AG08396 (cell line): ENCODE measurements around the gene RHBDL1.

Source experiments
- DNase-seq: peaks from one replicate; pipeline ENCODE4 v3.0.0; 2012; ENCODE audit warnings: low spot score, mixed read lengths

The RHBDL1 gene

DNA sequence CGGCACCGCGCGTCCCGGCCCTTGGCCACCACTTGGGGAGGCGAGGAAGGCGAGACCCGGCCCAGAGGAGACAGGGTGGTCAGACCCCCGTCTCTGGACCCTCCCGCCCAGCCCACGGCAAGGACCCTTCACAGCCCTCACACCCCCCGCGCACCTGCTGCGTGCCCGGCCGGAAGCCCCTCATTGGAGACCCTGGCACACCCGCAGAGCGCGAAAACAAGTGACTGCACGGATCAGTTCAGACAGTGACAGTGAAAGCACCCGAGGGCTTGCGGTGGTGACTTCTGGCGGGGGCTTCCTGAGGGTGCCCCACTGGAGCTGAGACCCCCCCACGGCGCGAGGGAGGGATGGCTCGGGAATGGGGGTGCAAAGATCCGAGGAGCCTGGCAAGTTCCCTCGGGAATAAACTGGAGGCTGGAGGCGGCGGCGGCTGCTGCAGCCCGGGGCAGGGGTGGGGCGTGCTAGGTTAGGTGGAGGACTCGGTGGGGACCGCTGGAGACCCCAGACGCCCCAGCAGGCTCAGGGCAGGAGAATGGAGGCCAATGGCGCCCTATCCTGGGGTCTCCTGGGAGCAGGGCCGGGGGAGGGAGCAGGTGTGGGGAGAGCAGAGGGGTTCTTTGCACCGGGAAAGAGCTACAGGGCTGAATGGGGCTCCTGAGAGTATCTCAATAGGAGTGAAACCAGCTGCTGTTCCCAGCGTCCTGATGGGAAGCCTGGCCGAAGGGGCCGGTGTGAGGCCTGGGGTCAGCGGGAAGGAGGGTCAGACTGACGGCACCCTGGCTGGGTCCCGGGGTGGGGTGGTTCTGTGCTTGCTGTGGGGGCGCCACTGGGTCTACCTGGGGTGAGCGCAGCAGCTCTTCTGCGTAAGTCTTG lies 31.0 kb downstream of the RHBDL1 start:
- no peak for DNase-seq

DNA sequence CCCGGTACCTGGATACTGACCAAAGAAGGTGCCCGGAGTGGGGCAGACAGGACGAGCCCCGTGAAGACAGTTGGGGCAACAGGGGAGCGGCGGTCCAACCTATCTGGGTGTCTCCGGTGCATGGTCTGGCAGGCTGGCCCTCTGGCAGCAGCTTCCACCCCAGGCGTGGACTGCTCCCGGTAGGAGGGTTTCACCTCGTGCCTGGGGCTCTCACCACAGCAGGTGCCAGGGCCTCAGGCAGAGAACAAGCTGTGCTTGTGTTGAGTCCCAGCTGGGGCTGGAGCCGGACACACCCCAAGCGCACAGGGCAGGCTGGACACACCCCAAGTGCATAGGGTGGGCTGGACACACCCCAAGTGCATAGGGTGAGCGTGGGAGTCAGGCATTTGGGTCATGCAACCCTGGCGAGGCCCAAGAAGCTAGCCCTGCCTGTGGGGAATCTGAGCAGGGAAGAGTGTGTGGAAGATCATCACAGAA lies 31.6 kb downstream of the RHBDL1 start:
- DNase-seq = no peak

DNA sequence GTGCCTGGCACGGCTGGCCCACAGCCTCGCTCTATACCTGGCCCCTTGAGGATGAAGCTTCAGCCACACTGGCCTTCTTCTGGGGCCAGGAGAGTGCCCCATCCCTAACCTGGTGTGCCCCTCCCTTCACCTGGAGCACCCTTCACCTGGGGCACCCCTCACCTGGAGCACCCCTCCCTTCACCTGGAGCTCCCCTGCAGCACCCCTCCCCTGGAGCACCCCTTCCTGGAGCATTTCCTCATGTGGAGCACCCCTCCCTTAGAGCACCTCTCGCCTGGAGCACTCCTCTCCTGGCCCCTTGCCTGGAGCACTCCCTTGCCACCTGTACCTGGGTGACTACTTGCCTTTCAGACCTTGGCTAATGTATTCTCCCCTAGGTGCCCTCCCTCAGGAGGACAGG lies 32.5 kb downstream of the RHBDL1 start:
- DNase-seq = no peak

DNA sequence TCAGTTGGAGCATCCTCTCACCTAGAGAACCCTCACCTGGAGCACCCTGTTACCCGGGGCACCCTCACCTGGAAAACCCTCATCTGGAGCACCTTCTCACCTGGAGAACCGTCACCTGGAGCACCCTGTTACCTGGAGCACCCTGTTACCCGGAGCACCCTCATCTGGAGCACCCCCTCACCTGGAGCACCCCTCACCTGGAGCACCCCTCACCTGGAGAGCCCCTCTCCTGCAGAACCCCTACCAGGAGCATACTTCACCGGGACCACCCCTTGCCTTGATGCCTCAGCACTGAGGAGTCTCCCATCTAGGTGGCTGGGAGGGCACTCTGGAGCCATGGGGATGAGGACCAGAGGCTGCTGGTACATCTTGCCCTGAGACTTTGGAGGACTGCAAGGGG lies 33.5 kb downstream of the RHBDL1 start:
- DNase-seq = no peak

DNA sequence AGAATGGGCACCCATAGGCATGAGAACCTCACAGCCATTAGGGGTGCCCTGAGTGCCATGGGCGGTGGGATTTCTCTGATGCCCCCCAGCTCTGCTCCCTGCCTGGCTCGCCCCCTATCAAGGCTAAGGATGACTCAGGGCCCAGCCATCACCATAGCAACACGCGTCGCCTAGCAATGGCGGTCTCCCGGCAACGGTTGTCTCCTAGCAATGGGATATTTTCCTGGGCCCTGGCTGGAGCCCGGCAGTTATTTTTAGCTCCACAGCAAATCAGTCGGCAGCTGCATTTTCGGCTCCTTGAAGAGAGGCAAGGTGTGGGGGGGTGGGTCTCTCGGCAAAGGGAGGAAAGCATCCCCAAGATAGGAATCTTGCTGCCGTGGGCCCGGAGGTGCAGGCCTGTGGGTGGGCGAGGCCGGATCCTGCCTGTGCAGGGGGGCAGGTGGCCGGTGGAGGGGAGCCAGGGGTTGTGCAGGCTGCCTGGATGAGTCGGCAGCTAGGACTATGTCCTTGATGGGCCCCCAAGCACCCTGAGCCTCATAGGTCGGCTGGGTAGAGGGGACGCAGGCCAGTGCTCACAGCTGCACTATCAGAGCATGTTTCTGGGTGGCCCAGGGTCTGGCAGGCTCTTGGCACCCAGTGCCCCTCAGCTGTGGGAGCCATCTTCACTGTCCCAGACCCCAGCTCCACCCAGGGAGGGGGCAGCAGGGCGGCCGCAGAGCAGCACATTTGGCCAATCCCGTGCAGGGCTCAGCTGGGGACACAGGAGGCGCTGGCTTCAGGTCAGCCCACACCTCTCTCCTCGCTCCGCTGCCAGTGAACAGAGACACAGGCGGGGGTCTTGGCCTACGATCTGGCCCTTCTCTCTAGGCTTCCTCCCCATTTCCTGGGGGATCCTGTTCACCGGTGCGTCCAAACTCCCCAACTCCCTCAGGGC lies 34.4 kb downstream of the RHBDL1 start:
- peak; percentile 98 for DNase-seq

DNA sequence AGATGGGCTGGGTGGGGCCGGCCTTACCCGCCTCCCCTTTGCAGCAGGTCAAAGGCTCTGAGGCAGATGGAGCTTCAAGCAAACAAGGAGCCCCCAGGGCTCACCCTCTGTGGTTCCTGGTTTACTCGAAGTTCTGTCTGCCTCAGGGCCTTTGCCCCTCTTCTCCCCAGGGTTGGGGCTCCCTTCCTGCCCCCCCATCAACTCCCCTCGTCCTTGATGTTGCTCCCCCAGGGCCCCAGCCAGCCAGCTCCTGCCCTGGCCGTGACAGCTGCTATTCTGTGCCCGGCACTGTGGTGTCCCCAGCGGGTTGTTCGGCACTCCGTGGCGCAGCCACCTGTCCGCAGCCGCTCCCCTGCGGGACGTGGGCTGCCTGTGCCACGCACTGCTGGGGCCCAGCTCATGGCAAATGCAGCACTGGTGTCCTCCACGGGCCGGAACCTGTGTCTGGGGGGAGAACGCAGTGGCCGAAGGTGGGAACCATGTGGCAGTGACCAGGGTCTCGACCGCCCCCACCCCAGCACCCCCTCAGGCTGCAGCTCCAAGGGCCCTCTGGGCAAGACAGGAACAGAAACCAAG lies 35.1 kb downstream of the RHBDL1 start:
- no peak for DNase-seq

DNA sequence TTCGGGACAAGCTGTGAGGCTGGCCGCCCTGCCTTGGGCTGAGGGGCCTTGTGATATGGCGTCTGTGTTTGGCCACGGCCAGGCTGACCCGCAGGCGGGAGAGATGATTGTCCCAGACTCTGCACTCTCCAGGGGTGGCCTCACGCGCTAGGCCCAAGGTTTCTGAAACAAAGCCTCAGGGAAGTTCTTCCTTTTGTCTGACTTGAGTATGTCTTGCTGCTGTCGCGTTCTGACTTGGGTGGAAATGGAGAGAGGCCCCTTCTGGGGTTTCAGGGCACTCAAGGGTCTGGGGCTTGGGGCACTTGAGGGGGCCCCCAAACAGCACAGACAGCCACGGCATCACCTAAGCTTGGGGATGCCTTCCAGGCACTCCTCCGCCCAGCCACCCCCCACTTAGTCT lies 35.6 kb downstream of the RHBDL1 start:
- DNase-seq = no peak

DNA sequence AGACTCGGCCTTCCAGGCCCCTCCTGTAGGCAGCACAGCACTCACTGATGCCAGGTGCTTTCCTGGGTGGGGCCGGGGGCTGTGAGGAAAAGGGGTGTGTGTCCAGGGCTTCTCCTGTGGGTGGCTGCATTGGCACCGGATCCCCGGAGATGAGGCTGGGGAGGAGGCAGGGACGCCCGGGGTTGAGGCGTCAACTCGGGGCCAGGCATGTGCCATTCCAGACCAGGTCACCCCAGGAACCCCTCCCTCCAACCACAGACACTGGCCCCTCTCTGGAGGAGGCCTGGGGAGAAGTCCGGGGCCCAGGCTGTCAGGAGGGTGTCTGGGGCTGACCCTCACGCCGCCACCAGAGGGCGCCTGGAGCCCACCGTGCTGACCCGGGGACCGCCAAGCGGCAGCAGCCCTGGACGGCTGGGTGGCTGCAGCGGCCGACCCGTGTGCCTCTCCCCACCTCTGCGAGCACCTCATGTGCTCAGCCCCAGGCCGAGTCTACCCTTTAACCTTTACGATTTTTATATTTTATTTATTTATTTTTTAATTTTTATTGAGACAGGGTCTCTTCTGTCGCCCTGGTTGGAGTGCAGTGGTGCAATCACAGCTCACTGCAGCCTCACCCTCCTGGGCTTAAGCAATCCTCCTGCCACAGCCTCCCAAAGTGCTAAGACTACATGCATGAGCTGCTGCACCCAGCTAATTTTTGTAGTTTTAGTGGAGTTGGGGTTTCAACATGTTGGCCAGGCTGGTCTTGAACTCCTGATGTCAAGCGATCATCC lies 36.3 kb downstream of the RHBDL1 start:
- DNase-seq = peak; percentile 91

DNA sequence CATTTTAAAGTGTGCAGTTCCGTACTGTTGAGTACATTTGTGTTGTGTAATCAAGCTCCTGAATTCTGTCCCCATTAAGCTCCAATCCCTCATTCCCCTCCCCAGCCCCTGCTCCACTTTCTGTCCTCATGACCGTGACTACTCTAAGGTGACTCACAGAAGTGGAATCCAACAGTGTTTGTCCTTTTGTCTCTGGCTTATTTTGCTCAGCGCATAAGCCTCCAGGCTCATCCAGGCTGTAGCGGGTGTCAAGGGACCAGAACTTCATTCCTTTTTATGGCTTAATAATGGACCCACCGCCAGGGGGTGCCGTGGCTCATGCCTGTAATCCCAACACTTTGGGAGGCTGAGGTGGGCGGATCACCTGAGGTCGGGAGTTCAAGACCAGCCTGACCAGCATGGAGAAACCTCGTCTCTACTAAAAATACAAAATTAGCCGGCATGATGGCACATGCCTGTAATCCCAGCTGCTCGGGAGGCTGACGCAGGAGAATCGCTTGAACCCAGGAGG lies 37.3 kb downstream of the RHBDL1 start:
- DNase-seq = peak; percentile 90

DNA sequence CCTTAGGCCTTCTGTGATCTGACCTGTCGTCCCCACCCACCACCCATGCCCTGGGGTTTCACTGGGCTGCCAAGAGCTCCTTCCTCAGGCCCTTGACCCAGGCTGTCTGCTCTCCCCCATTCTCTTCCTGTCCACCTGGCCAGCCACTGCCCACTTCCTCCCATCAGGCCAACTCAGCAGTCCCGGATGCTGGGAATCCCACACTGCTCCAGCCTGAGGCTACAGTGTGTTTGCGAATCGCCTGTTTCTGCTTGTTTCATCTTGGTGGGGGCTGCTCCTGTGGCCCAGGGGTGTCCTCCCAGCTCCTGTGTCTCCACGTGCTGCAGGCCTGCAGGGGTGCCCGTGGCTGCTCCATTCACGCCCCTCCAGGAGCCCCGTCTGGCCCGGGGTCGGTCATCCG lies 38.6 kb downstream of the RHBDL1 start:
- no peak for DNase-seq

DNA sequence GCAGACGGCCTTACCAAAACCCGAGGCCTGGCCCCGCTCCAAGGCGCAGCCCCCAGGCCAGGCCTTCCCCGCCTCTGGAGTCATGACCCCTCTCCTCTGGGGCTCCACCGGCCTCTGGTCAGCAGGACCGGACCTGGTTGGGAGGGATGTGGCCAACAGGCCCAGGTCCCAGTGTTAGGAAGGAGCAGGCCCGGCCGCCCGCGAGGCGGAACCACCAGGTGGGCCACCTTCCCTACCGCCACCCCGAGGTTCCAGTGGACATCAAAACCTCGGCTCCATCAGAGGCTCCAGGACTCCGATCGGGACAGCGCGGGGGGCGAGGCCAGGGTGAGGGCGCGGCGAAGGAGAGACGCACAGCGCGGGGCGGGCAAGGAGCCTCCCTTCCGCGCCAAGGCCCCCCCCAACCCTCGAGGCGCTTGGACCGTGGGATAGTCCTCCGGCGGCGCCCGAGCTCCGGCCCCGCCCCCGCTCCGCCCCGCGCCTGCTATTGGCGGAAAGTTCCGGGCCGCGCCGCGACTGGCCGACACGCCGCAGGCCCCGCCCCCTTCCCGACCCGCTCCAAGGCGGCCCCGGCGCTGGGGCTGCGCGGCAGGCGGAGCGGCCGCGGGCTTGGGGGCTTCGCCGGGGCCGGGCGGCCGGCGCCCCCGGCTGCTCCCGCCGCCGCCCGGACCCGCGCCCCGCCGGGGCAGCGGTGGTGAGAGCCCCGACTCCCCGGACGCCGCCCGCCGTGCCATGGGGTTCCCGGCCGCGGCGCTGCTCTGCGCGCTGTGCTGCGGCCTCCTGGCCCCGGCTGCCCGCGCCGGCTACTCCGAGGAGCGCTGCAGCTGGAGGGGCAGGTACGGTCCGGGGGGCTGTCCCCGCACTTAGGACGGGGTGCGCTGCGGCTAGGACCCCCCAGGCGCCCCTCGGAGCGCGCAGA lies 39.3 kb downstream of the RHBDL1 start, which contains the start of gene METRN:
TSS of gene METRN (plus strand) at position 561 of the 919 bp plus-strand sequence. CDS start at position 733, 172 bp downstream.
- DNase-seq = peak; percentile 96

DNA sequence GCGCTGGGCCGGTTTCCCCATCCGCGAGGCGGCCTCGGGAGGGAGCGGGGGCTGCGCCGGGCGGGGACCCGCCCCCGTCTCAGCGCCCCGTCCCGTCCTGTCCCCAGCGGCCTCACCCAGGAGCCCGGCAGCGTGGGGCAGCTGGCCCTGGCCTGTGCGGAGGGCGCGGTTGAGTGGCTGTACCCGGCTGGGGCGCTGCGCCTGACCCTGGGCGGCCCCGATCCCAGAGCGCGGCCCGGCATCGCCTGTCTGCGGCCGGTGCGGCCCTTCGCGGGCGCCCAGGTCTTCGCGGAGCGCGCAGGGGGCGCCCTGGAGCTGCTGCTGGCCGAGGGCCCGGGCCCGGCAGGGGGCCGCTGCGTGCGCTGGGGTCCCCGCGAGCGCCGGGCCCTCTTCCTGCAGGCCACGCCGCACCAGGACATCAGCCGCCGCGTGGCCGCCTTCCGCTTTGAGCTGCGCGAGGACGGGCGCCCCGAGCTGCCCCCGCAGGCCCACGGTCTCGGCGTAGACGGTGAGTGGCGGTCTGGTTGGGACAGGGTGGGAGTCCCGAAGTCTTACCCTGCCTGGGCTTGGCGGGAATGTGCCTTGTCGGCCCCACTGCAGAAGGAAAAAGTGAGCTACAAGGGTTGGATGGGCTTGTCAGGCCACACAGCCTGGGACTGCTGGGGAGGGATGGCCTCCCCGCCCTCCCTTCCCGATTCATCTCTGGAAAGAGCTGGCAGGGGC lies 40.2 kb downstream of the RHBDL1 start:
- peak; percentile 56 for DNase-seq

DNA sequence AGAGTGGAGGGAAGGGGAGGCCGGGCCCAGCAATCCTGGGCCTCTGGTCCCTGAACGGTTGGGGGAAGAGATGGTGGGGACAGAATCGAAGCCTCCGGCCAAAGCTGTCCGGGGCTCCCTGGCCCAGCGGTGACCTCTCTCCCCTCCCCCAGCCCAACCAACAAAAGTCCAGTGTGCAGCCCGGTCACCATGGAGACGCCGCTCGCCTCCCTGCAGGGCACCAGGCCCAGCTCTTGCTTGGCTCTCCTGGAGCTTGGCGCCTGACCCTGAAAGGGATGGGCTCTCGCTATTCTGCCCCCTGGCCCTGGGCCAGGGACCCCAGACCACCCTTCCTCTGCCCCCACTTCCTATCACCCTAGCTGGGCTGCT lies 40.7 kb downstream of the RHBDL1 start:
- peak; percentile 80 for DNase-seq

DNA sequence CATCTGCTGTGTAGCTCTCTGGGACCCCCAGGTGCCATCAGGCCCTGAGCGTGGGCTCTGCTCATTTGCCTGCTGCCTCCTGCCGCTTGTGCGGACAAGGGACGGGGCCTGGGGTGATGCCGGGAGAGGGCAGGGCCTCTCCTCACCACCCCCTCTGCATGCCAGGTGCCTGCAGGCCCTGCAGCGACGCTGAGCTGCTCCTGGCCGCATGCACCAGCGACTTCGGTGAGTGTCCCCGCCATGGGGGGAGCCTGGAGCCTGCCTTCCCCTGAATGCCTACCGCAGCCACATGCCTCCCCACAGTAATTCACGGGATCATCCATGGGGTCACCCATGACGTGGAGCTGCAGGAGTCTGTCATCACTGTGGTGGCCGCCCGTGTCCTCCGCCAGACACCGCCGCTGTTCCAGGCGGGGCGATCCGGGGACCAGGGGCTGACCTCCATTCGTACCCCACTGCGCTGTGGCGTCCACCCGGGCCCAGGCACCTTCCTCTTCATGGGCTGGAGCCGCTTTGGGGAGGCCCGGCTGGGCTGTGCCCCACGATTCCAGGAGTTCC lies 41.4 kb downstream of the RHBDL1 start:
- DNase-seq = no peak

DNA sequence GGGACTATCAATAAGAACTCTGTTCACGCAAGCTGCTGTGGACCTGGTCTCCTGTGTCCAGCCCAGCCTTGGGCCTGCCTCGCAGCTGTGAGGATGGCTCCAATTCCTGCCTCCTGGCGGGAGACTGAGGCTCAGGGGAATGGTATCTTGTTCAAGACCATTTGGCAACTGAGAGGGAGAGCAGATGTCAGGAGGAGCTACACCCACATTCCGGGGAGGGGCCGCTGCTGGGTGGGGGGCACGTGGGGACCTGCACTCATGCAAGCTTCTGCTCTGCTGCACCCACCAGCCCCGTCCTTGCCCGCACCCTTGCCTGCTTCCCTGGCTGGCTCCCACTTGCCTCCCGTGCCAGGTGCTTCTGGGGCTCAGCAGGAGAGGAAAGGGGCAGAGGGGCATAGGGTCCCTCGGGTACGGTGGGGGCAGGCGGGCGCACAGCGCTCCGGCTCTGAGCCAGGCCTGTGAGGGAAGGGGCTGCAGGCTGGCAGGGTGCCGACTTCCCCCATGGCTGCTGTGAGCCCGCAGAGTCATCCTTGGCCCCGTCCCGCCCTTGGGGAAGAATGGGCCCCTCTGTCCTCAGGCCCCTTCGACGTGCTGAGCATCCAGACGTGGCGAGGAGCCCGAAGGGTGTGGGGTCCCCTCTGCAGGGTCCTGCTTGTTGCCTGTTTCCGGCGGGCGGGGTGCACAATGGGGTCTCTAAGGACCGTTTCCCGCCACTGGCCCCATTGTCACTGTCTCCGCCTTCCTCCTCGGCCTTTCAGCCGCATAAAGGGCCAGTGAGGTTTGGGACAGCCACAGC lies 42.2 kb downstream of the RHBDL1 start:
- no peak for DNase-seq

DNA sequence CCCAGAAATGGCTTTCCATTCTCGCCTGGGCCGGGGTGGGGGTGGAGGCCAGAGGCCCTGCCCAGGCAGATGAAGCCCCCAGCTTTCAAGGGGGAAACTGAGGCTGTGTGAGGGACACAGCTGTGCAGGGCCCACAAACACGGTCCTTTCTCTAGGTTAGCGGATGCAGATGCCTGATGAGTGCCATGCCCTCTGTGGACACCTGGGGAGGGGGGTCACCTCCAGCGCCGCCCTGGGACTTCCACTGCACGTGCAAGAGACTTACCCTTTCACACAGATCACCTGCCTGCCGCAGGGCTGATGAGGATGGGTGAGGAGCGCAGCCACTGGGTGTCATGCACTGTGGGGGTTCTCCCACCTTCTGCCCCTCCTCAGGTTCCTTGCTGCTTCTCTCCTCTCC lies 42.9 kb downstream of the RHBDL1 start:
- no peak for DNase-seq

DNA sequence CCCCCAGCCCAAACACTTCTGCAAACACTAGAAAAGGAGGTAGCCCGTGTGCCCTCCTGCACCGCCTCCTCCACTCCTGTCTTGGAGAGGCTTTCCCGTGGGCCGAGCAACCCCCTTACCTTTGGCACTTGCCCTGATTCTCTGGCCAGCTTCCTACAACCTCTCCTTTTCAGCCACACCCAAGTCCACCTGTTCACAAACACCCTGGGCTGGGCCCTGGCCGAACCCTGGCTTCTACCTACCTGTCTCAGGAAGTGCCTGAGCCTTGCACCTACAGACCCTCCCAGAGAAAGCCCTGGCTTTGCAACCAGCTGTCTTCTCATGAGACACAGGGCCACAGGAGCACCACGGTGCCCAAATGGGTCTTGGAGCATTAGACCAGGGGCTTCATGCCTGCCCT lies 43.5 kb downstream of the RHBDL1 start:
- DNase-seq = no peak

DNA sequence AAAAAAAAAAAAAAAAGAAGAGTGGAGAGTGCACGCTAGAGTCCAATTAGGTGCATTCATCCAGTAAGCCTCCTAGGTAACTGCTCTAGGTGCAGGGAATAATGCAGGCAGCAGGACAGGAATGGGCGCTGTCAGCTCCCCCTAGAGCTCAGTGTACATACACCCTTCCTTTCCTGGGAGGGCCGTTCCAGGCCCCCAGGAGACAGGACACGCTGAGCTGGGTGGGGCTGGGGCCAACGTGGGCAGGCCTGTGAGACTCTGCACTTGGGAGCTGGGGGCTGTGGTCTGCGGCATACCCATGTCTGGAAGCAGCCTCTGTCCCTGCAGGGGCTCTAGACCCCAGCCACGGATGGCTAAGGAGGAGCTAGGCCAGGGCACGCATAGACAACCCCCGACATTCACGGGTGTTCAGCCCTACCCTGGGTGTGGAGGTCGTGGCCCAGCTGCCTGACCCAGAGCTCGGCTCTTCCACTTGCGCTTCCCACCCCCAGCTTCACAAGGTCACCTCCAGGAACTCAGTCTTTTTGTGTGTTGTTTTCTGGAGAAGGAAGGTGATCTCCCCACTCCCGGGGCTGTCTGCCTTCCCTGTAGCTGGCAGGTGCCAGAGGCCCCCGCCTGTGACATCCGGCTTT lies 44.5 kb downstream of the RHBDL1 start:
- no peak for DNase-seq
